NCI-H69 (cell line): ENCODE data around the gene TSTD1.
"Not testable (repeated sequence)": the region's sequence is repeated elsewhere in the genome, so short reads cannot be mapped to it uniquely, and the experiment has no call there.

Source experiments
- DNase-seq: peaks from one replicate; lab custom pipeline; 2025; lab: John Stamatoyannopoulos, UW

The TSTD1 gene

GRCh38 chr1:161068306-161069234, 29.8 kb upstream of the TSTD1 start:
- peak; percentile 16 for DNase-seq

- DNase-seq, result no peak
These were observed 27.9 kb upstream of the TSTD1 start for GRCh38 chr1:161066694-161067093.

- DNase-seq, result not testable (repeated sequence)
These were observed 26.9 kb upstream of the TSTD1 start for GRCh38 chr1:161065681-161066080.

GRCh38 chr1:161063936-161064335, 25.2 kb upstream of the TSTD1 start:
- not testable (repeated sequence) for DNase-seq

GRCh38 chr1:161061419-161061818, 22.7 kb upstream of the TSTD1 start:
- DNase-seq, result no peak

GRCh38 chr1:161059293-161059692, 20.5 kb upstream of the TSTD1 start:
- DNase-seq, result no peak

GRCh38 chr1:161054805-161055204, 16.0 kb upstream of the TSTD1 start:
- no peak for DNase-seq

GRCh38 chr1:161054232-161054631, 15.5 kb upstream of the TSTD1 start:
- no peak for DNase-seq

- DNase-seq, result no peak
These were observed 14.1 kb upstream of the TSTD1 start for GRCh38 chr1:161052899-161053298.

GRCh38 chr1:161051219-161051618, 12.5 kb upstream of the TSTD1 start:
- DNase-seq, result no peak

GRCh38 chr1:161048949-161049722, 10.4 kb upstream of the TSTD1 start:
- DNase-seq, result no peak

GRCh38 chr1:161047436-161048420, 9.0 kb upstream of the TSTD1 start:
- no peak for DNase-seq

- DNase-seq, result no peak
These were observed 8.0 kb upstream of the TSTD1 start for GRCh38 chr1:161046605-161047228.

- peak; percentile 98 for DNase-seq
These were observed 7.2 kb upstream of the TSTD1 start, which contains the start of gene USF1 for GRCh38 chr1:161045736-161046604. TSS of gene USF1 (minus strand) at chr1:161045977. CDS start at chr1:161043275, 2,702 bp downstream.

- DNase-seq, result peak; percentile 82
These were observed 6.4 kb upstream of the TSTD1 start for GRCh38 chr1:161044908-161045735.

- no peak for DNase-seq
These were observed 5.8 kb upstream of the TSTD1 start for GRCh38 chr1:161044535-161044907.

GRCh38 chr1:161039546-161039945, 782 bp upstream of the TSTD1 start:
- DNase-seq, result no peak

- no peak for DNase-seq
These were observed 386 bp upstream of the TSTD1 start for GRCh38 chr1:161039154-161039545.
